Activated CD4-positive, CD25-positive, alpha-beta regulatory T cell treated with anti-CD3 and anti-CD28 coated beads, Interleukin-2, amount 50 U/mL, for 72 hours (primary cell): ENCODE data around the gene TSSK2.

Experiments used
- DNase-seq: peaks from one replicate; pipeline ENCODE4 v3.0.0; 2021

The TSSK2 gene

DNA sequence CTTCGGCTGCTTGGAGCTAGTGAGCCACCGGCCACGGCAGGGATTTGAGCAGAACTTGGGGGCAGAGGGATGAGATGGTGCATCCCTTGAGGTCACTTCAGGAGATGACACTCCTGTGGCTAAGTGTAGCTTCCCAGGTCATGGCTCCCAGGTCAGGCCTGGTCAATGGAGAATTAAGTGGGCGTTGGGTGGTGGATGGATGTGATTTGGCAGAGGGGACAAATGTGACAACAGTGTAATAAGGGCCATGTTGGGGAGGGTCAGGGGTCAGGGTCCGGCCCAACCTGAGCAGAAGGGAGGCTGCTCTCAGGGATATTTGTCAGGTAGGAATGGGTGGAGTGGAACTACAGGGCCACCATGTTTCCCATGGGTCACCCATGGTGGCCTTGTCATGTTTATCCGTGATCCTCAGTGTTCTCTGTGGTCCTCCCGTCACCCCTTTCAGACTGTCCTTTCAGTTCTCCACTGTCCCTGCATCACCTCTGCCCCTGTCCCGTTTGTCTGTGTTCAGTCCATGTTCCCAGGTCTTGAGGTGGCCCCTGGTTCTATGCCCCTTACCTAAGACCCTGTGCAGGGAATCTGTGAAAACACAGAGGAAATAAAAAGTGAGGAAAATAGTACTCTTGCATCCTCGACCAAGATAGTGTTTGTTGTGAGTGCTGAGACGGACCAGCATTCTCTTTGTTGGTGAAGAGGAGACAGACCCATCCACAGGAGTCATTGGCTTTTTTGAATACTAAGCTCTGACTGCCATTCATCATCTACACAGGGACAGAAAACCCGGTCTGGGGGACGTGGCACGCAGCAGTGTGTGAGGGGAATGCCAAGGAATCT lies 41.3 kb downstream of the TSSK2 start:
- DNase-seq, result no peak

DNA sequence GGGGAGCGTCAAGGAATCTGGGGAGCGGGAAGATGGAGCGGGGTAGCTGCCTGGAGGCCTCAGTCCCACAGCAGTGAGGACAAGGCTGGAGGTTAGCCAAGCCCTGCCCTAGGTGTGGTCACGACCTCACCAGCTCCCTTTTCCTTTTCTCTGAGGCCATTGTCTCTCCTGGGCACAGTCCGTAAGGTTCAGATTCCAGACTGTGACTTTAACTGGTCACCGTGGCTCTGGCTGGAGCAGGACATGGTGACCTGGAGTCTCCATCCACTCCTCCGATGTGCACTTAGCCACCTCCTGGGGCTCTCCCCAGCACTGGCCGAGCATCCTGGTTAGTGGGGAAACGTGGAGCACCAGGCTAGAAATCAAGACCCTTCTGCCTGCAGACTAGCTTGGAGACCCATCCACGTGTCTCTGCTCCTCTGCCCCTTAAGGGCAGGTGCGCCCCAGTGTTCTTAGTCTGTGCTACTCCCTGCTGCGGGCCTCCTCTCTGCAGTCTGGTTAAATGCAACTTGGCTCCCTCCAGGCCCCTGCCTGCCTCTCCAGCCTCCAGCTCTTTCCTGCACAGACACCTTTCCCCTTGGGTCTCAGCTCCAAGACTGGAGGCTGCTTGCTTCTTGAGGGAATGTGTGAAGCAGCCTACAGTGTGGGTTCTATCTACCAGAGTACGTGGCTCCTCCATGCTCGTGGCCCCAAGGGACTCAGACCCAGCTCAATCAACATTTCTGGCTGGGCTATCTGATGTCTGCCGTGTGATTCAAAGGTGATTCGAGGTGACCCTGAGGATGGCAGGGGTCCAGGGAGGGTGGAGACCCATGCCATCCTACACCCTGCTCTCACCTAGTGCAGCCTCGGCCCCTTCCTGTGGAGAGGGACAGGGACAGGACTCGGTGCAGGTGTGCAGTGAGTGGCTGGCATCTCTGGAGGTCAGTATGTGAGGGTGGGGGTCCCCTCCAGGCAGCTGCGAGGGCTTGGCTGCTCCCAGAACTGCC lies 42.2 kb downstream of the TSSK2 start:
- DNase-seq, result no peak

DNA sequence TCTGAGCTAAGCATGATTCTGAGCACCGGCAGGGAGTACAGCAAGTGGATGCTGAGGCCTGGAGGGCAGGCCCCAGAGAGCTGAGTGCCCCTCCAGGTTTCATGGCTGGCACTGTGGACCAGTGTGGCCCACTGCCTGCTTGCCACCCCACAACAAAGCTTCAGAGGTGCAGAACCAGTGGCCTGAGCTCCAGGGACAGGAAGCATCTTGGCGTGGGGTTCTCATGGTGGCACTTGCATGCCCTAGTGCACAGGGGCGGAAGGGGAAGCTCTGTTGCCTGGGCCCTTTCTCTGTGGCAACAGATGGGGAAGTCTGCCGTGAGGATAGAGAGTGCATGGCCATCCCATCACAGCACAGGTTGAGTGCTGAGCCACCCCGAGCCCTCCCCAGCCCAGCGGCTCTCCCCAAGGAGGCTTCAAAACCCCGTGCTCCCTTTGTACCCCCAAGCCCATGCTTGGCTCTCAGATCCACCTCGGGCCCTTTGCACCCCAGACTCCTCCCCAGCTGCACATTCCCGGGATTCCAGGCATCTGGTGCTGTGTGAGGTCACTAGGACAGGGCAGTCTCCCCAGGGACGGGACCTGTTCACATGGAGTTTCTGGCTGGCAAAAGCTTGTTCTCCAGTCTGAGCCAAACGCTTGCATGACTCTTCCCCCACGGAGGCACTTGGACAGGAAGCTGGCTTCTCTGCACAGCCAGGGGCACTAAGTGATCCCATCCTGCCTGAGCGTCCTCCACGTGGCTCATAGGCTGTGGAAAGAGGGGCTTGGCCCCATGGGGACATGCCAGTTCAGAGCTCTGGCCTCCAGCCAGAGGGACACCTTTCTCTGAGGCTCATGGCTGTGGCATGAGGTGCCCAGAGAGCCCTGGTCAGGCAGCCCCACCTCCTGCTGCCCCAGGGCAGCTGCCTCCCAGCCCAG lies 43.3 kb downstream of the TSSK2 start:
- no peak for DNase-seq

GRCh38 chr22:19175026-19175601 lies 44.0 kb downstream of the TSSK2 start:
- DNase-seq, result no peak

GRCh38 chr22:19175602-19176174 lies 44.6 kb downstream of the TSSK2 start:
- no peak for DNase-seq

DNA sequence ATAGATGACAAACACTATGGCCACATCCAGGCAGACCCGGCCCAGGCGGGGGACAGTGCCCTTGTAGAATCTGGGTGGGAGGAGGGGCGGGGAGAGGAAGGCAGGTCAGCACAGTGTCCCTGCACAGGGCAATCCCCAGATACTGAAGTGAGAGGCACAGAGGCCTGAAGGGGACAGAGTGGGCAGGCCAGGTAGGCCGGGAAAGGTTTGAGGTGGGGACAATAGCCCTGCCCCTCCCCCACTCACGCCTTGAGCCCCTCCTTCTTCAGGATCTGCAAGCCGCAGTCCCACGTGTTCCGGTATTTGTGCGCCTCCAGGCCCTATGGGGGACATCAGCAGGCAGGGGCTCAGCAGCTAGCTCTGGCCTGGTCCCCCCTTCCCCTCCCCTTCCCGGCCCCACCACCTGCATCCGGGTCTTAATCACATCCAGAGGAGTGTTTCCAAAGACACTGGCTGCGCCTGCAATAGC lies 45.1 kb downstream of the TSSK2 start:
- DNase-seq, result no peak

DNA sequence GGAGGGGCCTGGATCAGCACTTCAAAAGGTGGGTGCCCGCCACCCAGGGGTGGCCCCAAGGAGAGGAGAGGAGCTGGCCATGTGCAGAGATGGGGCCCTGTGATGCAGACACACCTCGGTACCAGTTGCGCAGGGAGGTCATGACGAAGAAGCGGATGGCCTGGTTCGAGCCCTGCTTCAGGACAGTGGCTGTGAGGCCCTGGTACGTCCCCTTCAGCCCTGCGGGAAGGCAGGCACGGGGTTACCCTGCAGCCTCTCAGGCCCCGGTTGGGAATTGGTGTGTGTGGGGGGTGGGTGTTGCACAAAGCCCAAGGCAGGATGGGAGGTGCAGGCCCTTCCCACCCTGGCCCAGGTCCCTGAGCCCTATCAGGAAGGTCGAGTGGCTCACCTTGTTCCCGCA lies 45.6 kb downstream of the TSSK2 start:
- DNase-seq, result no peak

DNA sequence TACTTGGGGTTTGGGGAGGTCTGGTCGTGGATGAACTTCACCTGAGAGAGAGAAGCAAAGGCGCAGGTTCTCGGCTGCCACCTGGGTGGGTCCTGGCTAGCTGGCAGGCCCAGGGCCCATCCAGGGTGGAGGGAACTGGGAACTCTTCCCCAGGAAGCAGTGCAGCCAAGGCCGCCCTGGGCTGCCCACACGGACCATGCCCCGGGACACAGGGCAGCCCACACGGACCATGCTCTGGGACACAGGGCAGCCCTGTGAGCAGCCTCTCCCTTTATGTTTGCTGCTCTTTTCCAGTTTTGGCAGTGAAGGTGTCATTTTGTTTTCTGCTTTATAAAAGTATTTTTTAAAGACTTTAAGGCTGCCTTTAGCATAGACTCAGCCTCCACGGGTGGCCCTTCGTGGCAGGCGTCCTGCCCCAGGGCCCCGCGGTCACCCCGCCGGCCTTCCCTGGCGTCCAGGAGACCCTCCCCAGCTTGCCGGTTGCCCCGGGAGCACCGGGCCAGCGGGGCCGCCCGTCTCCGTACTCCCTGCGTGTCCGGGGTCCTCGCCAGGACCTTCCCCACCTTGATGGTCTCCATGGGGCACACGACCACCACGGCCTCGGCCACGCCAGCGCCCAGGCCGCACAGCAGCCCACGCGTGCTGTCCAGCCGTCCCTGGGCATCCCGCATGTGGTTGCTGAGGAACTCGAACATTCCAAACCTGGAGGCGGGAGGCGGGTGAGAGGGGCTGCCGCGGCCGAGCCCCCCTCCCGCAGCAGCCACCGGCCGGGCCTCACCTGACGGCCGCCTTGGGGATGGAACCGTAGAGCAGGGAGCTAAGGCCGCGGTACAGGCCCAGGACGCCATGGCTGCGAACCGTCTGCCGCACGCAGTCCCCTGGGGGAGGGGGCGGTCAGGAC lies 46.3 kb downstream of the TSSK2 start:
- DNase-seq, result no peak

DNA sequence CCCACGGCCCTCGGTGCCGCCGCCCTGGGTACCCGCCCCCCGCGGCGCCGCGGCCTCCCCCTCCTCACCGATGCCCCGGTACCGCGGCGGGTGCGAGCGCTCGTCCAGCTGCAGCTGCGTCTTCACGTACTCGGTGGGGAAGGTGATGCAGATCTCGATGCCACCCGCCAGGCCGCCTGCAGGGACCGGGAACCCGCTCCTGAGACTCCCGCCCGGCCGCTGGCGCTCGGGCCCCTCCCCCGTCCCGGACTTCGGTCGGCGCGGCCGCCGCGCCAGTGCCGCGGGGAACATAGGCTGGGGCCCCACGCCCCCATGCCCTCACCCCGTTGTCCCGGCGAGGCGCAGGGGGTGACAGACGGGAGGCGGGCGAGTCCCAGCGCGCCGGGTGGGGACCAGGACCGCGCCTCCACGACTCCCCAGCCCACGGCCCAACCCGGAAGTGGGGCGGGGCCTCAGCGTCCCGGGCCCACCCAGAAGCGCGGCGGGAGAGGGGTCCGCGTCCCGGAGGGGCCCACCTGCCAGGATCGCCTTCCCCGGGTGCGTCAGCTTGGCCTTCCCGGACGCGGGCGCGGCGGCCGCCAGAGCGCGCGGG lies 47.1 kb downstream of the TSSK2 start:
- DNase-seq, result no peak

DNA sequence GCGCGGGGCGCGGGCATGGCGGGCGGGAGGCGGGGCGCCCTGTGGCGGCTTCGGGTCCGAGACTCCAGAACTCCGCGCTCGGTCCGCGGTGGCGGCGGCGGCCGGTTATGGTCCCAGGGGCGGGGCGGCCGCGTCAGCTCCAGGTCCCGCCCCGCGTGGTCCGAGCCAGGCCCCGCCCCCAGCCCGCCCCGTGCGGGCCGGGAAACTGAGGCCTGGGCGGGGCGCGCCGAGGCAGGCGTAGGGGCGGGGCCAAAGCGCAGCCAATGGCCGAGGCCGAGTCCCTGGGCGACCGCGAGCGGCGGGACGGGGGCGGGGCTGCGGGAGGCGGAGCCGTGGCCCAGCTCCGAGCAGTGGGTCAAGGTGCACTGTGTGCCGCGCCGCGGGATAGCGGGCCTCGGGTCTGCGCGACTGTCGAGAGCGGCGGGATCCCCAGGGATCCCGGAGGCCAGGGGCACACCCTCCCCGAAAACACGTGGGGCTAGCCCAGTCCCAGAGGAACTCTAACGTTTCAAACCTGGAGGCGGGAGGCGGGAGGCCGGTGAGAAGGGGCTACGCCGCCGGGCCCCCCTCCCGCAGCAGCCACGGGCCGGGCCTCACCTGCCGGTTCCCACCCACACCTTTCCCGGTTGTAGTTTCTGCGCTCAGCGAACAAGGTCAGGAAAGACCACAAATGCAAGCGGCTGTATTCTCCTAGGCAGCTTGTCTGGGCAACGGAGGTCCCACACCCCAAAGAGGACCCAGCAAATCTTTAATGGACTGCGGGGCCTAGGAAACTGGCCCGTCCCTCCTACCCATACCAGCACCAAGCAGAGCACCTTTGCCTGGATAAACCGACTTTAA lies 47.8 kb downstream of the TSSK2 start, which contains the start of gene SLC25A1:
TSS of gene SLC25A1 (minus strand) at position 80 of the 840 bp plus-strand sequence. CDS start at position 17, 63 bp downstream.
- DNase-seq, result peak; percentile 93

DNA sequence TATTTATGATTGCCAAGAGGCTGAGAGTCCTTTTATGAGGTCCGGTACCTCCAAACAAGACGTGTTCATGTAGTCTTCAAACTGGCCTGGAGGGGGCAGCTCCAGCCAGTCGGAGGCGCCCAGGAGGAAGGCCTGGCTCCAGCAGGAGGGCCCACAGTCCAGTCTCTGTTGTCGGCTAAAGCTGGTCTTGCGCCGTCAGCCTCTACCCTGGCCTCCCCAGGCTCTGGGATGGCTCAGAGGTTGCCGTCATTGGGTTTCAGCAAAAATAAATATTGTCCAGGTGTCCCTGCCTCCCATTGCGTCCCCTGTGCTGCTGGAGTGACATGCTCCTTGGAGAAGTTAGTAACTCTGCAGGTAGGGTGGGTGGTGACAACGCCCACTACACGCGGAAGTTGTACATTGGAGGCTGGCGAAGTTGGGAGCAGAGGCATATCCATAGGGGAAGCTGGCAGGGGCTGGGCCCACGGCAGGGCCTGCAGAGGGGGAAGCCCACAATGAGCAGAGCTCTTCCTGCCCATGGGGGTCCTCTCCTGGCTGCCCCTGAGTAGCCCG lies 48.5 kb downstream of the TSSK2 start:
- peak; percentile 57 for DNase-seq

- no peak for DNase-seq
These were observed 49.1 kb downstream of the TSSK2 start for GRCh38 chr22:19180234-19180633.

- DNase-seq, result no peak
These were observed 49.8 kb downstream of the TSSK2 start for GRCh38 chr22:19180740-19181410.

GRCh38 chr22:19181786-19182471 lies 50.8 kb downstream of the TSSK2 start:
- DNase-seq, result no peak
